Colonic mucosa (tissue), 4 donors: ENCODE measurements around the gene GID8. TPM values are rescaled to one million over a fixed set of nuclear protein-coding genes. Genes with fewer than 3 reads are reported as not detected.

Experiments
- DNase-seq: peaks from one replicate; pipeline ENCODE4 v3.0.0-alpha.2; 2020
- H3K27ac ChIP-seq: fragments of 200-600 bp; one replicate; pipeline ENCODE4 v1.8.0; 2021
- H3K27me3 ChIP-seq: fragments of 200-600 bp; one replicate; pipeline ENCODE4 v1.8.0; 2021
- H3K36me3 ChIP-seq: fragments of 200-600 bp; one replicate; pipeline ENCODE4 v1.8.0; 2021
- H3K4me1 ChIP-seq: fragments of 200-600 bp; one replicate; pipeline ENCODE4 v1.8.0; 2021; ENCODE audit warnings: mild to moderate bottlenecking
- H3K4me3 ChIP-seq: fragments of 200-600 bp; one replicate; pipeline ENCODE4 v1.8.0; 2021
- H3K9ac ChIP-seq, 2 donors: one replicate each; pipeline ENCODE4 v1.7.0; 2013; ENCODE audit warnings: control low read depth in 2 of 2, low read depth in 2 of 2, low read length in 2 of 2
- H3K9me3 ChIP-seq: fragments of 200-600 bp; one replicate; pipeline ENCODE4 v1.8.0; 2021
- CTCF ChIP-seq: fragments of 200-600 bp; IDR thresholded peaks from one replicate; pipeline ENCODE4 v1.8.0; 2022; ENCODE audit warnings: antibody characterized with exemption, mild to moderate bottlenecking
- intact Hi-C: fragments of 100-400 bp; cut with DNase I; formaldehyde crosslinking; loops from one replicate; pipeline ENCODE4 v1.14.1; 2022
- total RNA-seq, 2 donors: library from RNA; stranded (reverse); fragmentation: NEBNext Ultra II Directional in 1 of 2; extraction: Animal tissue kit (Norgen Biotek cat#: 25700) in 1 of 2; gene quantifications; one replicate each; pipeline ENCODE4 v1.2.1, GENCODE V29; 2021
- donor health status: healthy.
- donor health status: DM: no; HTN: no; CAD: no.
- donor health status: DM: no; HTN: no; CAD: no.

The GID8 gene
- total RNA-seq, 2 donors from 2014 or later, result 37.3 to 40.4 TPM

DNA sequence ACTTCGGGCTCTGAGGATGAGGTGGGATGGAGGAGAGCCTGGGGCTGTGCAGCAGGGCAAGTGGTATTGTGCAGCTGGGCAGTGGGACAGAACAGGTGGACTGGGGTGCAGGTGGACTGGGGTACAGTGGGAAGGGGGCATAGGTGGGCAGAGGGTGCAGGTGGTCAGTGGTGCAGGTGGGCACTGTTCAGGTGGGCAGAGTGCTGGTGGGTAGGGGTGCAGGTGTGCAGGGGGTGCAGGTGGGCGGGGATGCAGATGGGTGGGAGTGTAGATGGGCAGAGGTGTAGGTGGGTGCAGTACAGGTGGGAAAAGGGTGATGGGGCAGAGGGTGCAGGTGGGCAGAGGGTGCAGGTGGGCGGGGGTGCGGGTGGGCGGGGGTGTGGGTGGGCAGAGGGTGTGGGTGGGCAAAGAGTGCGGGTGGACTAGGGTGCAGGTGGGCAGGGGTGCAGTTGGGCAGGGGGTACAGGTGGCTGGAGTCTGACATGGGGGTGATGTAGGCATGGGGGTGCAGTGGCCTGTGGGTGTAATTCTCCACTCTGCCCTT, 48.4 kb downstream of the GID8 start:
- no peaks in the 10 kb centered on the region for H3K36me3 ChIP-seq
- H3K27me3 ChIP-seq, result no peaks in the 10 kb centered on the region
- no peak for TF ChIP-seq CTCF

DNA sequence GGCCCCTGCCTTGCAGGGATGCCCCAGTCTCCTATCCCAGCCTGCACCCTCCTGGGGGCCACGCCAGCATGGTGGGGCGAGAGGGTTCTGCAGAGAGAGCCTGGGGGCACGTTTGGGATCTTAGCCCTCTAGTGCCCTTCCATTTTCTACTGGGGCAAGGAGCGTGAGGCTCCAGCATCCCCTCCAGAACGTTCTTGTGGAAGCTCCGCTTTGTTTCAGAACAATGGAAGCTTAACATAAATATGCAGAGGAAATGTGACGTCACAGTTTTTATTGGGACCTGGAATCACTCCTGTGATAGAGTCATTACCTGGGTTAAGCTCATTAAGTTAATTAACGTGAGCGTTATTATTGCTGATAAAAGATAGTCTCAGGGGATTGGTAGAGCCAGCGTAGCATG, 49.2 kb downstream of the GID8 start:
- H3K9me3 ChIP-seq, result no peaks in the 10 kb centered on the region
- H3K27me3 ChIP-seq, result no peaks in the 10 kb centered on the region
- no peak for DNase-seq
- H3K4me1 ChIP-seq, result no peaks in the 10 kb centered on the region
- intact Hi-C loops, result no loop called here
- no peak for TF ChIP-seq CTCF
- H3K9ac ChIP-seq, result no peak overlapping the region
- H3K27ac ChIP-seq, result no peak overlapping the region
- H3K4me3 ChIP-seq, result no peak overlapping the region
- no peaks in the 10 kb centered on the region for H3K36me3 ChIP-seq

More for the DNA sequence above, 48.4 kb downstream of the GID8 start:
- no peaks in the 10 kb centered on the region for H3K4me1 ChIP-seq
- no peak overlapping the region for H3K4me3 ChIP-seq
- no peaks in the 10 kb centered on the region for H3K9me3 ChIP-seq
- no peak for DNase-seq
- intact Hi-C loops, result no loop called here
- H3K27ac ChIP-seq, result no peak overlapping the region
- no peak overlapping the region for H3K9ac ChIP-seq

- Histone ChIP-seq H3K4me3 (no peak overlapping the region), H3K9me3 (no peaks in the 10 kb centered on the region), H3K36me3 (no peaks in the 10 kb centered on the region), H3K4me1 (no peaks in the 10 kb centered on the region), H3K27ac (no peak overlapping the region), H3K9ac (no peak overlapping the region), H3K27me3 (no peaks in the 10 kb centered on the region)
- no peak for DNase-seq
- intact Hi-C loops, result no loop called here
- TF ChIP-seq CTCF, result no peak
Measured at GRCh38 chr20:62989201-62989601, 51.3 kb downstream of the GID8 start.

GRCh38 chr20:62990306-62990825, 52.4 kb downstream of the GID8 start:
- DNase-seq, result no peak
- Histone ChIP-seq H3K27ac (no peak overlapping the region), H3K4me3 (no peak overlapping the region), H3K27me3 (no peaks in the 10 kb centered on the region), H3K9me3 (no peaks in the 10 kb centered on the region), H3K9ac (no peak overlapping the region), H3K4me1 (no peaks in the 10 kb centered on the region), H3K36me3 (no peaks in the 10 kb centered on the region)
- no peak for TF ChIP-seq CTCF
- intact Hi-C loops, result no loop called here

GRCh38 chr20:62991196-62991807, 53.4 kb downstream of the GID8 start:
- no peaks in the 10 kb centered on the region for H3K4me1 ChIP-seq
- DNase-seq, result no peak
- intact Hi-C loops, result no loop called here
- TF ChIP-seq CTCF, result no peak
- no peaks in the 10 kb centered on the region for H3K27me3 ChIP-seq
- H3K9ac ChIP-seq, result no peak overlapping the region
- no peak overlapping the region for H3K4me3 ChIP-seq
- no peaks in the 10 kb centered on the region for H3K9me3 ChIP-seq
- H3K27ac ChIP-seq, result no peak overlapping the region
- H3K36me3 ChIP-seq, result no peaks in the 10 kb centered on the region
